Measurements from ENCODE around the gene CIROP.
A peak's percentile ranks its signal among the peaks of the same experiment; 100 is the strongest.

The CIROP gene, protein sequence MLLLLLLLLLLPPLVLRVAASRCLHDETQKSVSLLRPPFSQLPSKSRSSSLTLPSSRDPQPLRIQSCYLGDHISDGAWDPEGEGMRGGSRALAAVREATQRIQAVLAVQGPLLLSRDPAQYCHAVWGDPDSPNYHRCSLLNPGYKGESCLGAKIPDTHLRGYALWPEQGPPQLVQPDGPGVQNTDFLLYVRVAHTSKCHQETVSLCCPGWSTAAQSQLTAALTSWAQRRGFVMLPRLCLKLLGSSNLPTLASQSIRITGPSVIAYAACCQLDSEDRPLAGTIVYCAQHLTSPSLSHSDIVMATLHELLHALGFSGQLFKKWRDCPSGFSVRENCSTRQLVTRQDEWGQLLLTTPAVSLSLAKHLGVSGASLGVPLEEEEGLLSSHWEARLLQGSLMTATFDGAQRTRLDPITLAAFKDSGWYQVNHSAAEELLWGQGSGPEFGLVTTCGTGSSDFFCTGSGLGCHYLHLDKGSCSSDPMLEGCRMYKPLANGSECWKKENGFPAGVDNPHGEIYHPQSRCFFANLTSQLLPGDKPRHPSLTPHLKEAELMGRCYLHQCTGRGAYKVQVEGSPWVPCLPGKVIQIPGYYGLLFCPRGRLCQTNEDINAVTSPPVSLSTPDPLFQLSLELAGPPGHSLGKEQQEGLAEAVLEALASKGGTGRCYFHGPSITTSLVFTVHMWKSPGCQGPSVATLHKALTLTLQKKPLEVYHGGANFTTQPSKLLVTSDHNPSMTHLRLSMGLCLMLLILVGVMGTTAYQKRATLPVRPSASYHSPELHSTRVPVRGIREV

GRCh38 chr14:23104591-23105347 lies at the start of gene CIROP:
CIROP (minus strand) TSS chr14:23104989; CDS start chr14:23104920, 69 bp downstream.
- DNase-seq (ENCODE audit: low spot score), result no peak

- DNase-seq (ENCODE audit: low spot score), result peak; percentile 85
Observed at GRCh38 chr14:23153851-23154796, 49.3 kb upstream of the CIROP start.

- DNase-seq (ENCODE audit: low spot score), result no peak
Observed at GRCh38 chr14:23151342-23151741, 46.6 kb upstream of the CIROP start.

DNA sequence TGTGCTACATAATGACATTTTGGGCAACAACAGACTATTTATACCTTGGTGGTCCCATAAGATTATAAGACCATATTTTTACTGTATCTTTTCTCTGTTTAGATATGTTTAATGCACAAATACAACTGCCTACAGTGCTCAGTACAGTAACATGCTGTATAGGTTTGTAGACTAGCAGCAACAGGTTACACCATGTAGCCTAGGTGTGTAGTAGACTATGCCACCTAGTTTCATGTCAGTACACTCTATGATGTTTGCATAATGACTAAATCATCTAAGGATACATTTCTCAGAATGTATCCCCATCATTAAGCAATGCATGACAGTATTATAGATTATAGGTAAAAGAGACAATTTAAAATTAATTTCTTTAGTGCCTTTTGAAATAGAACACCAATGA lies 45.0 kb upstream of the CIROP start:
- no peak for DNase-seq (ENCODE audit: low spot score)

DNA sequence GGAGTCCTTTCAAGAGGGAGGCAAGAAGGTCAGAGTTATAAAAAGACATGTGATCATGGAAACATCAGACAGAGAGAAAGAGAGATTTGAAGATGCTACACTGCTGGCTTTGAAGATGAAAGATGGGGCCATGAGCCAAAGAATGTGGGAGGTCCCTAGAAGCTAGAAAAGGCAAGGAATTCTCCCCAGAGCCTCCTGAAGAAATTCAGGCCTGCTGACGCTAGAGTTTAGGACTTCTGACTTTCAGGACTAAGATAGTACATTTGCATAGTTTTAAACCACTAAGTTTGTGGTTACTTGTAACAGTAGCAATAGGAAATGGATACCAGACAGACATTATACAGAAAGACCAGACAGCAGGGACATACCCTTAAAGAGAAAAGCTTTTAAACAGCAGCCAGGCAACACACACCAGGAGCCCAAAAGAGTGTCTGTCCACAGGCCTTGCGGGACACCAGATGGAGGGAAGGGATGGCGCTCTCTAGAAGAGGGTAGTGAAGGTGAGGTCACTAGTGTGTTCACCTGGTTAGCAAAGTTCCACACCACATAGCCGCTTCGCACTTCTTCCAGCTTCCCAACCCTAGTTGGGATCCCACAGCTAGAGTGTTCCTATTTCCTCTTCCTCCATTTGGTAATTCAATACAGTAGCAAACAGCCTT lies 43.9 kb upstream of the CIROP start:
- DNase-seq (ENCODE audit: low spot score), result no peak

GRCh38 chr14:23147676-23148075 lies 42.9 kb upstream of the CIROP start:
- DNase-seq (ENCODE audit: low spot score), result no peak

DNA sequence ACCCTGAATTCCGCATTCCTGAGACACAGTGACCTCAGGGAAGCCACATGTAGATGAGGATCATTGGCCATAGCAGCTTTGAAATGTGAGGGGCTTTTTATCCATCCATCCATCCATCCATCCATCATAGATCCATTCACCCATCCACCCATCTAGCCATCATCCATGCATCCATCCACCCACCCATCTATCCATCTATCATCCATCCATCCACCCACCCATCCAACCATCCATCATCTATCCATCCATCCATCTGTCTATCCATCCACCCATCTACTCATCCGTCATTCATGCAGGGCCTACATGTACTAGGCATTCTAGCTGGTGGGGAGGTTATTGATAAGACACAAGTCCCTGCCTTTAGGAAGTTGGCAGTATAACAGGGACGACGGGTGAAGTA lies 42.2 kb upstream of the CIROP start:
- no peak for DNase-seq (ENCODE audit: low spot score)

DNA sequence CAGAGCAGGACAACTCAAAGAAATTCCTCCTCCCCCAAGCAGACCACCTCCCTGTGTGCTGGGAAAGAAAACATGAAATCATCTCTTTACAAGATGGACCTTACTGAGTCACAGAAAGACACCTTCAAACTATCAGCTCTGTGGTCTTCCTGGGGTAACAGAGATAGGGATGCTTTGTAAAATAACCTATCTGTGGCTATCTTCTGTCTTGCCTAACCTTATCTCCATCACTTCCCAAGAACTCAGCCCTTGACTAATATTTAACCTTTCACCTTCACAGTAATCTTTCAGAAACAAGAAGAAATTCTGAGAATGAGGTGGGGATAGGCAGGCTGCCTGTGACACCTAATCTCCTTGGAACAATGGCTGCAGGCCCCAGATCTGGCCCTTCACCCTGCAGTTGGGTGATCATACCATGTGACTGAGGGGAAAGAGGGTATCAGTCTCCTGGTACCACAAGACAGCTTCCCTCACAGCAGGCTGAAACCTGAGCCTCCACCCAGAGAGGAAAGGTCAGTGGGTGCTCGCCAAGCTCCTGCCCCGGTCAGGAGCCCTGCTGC lies 41.6 kb upstream of the CIROP start:
- DNase-seq (ENCODE audit: low spot score), result no peak

DNA sequence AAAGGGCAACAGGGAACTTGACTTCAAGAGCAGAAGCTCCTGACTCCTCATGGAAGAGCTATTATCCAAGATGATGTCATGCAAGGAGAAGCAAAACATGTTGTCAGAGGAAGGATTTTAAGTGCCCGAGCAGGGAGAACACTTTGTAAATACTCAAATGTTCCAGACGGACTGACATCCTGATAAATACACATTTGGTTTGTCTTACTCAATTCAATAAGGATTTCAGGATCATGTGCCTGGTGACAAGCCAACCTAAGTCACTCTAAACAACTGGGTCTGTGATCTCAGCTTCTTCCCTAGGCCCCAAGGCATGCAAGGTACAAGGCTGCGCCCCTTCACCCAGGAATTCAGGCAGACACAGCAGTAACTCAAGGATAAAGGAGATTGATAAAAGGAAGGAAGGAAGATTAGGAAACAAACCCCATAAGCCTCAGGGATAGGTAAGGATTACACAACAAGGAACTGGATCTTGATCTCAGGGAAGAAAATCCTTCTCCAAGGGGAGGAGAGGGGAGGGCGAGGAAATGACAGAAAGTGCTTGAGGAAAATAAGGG lies 41.1 kb upstream of the CIROP start:
- DNase-seq (ENCODE audit: low spot score), result no peak

DNA sequence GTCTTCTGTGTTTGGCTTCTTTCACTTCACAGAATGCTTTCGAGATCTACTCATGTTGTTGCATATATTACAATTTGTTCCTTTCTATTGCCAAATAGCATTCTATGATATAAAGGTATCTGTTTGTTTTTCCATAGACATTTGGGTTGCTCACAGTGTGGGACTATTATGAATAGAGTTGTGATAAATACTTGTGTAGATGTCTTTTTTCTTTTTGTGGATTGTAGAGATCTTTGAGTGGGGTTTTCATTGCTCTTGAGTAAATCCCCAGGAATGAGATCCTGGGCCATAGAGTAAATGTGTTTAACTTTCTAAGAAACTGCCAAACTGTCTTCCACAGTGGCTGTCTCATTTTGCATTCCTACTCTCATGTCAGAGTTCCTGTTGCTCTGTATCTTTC lies 39.1 kb upstream of the CIROP start:
- no peak for DNase-seq (ENCODE audit: low spot score)

DNA sequence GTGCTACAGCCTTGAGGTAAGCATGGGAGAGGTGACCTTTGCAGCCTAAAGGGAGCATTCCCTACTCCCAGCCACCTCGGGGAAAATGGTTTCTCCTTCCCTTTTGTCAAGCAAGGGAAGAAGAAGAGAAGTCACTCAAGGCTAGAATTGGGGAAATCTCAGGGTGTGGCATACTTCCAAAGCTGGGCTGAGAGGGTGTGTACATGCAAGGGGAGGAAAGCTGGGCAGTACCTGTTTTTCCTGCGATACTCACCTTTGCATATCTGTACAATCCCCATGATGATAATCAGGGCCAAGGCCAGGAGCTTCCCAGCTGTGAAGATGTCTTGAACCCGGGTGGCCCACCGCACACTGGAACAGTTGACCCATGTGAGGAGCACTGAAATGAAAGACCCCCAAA lies 38.0 kb upstream of the CIROP start:
- no peak for DNase-seq (ENCODE audit: low spot score)

- no peak for DNase-seq (ENCODE audit: low spot score)
Observed at GRCh38 chr14:23141706-23142444, 37.1 kb upstream of the CIROP start.

DNA sequence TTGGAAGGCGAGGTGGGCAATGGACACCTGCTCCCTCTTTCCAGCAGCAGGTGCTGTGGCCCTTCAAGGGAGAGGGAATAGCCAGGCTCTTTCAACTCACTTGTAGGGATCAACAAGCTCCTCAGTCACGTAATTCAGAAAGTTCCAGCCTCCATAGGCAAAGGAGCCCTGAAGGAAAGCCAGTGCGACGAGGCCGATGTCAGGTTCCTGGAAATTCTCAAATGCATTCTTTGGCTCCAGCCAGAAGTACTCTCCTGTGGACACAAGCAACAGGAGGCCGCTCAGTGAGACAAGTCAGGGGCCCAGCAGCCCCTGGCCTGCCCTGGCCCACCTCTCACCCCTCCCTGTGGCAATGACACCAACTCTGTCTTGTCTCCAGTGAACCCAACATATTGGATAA lies 35.6 kb upstream of the CIROP start:
- DNase-seq (ENCODE audit: low spot score), result no peak

DNA sequence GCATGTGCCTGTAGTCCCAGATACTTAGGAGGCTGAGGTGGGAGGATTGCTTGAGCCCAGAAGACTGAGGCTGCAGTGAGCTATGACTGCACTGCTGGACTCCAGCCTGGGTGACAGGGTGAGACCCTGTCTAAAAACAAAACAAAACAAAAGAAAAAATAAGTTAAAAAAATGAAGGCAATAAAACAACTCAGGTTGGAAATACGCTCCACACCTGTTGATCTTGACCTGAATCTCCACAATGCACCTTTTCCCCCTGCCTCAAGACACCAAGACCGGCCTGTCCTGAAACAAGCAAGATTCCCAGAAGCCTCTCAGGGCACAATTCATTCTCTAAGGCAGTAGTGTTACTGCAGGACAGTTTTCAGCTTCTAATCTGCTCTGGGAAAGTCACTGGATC lies 35.1 kb upstream of the CIROP start:
- DNase-seq (ENCODE audit: low spot score), result no peak

DNA sequence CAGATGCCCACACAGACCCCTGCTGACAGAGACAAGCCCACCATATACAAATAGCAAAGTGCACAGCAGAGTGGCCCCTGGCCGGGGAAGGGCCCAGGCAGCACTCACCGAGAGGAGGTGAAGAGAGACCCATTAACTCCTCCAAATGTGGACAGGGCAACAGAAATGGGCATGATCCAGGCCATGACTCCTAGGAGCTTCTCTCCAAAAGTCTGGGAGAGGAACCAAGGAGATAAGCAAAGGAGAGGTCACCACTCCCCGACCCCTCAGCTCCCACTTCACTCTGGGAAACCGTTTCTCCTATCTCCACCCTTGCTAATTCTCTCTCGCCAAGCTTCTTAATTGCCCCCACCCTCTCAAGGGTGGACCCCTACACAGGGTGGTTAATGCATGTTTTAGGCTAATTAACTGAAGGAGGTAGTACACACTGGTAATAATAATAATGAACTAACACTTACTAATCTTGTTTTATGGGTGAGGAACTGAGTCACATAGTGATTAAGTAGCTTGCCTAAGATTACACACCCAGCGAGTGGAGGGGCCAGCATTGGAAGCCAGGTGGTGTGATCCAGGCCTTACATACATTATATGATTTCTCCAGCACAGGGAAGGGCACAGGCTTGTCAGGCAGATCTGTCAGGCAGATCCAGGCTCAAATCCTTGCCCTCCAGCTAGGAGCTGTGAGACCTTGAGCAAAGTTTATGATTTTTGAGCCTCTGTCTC lies 33.2 kb upstream of the CIROP start:
- no peak for DNase-seq (ENCODE audit: low spot score)

DNA sequence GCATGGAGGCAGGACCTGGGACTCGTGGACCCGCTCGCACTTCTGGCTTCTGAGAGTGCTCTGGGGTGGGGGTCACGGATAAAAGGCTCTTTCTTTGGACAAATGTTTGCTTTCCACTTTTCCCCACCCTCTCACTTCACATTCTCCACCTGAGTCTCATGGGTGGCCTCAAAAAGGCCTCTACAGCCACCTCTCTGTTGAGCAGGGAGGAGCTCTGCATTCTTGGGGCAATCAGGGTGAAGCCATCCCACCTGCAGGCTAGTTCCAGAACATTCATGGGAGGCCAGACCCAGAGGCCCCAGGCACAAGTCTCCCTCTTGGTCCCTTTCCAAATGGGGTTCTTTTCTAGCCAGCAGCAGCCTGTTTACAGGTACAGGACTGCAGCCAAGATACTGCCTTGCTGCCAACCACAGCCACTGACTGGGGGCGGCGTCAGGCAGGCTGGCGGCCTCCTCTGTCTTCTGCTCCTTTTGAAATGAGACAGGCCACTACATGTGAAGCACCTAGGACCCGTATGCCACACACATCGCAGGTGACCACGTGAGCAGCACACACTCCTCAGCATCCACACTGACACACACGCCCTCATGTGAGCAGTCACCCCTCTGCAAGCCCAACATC lies 32.5 kb upstream of the CIROP start:
- DNase-seq (ENCODE audit: low spot score), result no peak

GRCh38 chr14:23136566-23137133 lies 31.9 kb upstream of the CIROP start:
- no peak for DNase-seq (ENCODE audit: low spot score)

GRCh38 chr14:23132970-23133369 lies 28.2 kb upstream of the CIROP start:
- no peak for DNase-seq (ENCODE audit: low spot score)
